LNCAP (cell line): ENCODE data around the gene SGF29.
"Not testable (repeated sequence)": the region's sequence is repeated elsewhere in the genome, so short reads cannot be mapped to it uniquely, and the experiment has no call there.

Experiments
- CTCF ChIP-seq: fragments of 450-650 bp; IDR thresholded peaks from 2 replicates; pipeline ENCODE4 v1.5.1; 2017; ENCODE audit warnings: mild to moderate bottlenecking

The SGF29 gene

GRCh38 chr16:28623172-28623711, 69.5 kb downstream of the SGF29 start:
- no peak for TF ChIP-seq CTCF

GRCh38 chr16:28637765-28638164, 84.0 kb downstream of the SGF29 start, which contains the start of gene NPIPB8:
Gene NPIPB8 (plus strand): TSS chr16:28638065. CDS start chr16:28638361, 296 bp downstream.
- TF ChIP-seq CTCF: not testable (repeated sequence)
